ENCODE data around the gene LAMB3.
A peak's percentile ranks its signal among the peaks of the same experiment; 100 is the strongest.

Gene LAMB3

GRCh38 chr1:209657140-209657879 is 5.1 kb upstream of the LAMB3 start:
- no peak for TF ChIP-seq CTCF (IDR thresholded peaks at IDR 0.05; ENCODE audit: low read depth, low read length)
- H3K4me3 ChIP-seq (ENCODE audit: low read depth, low read length): no peak overlapping the region
- no peak for DNase-seq
- H3K36me3 ChIP-seq: no peaks in the 10 kb centered on the region
- no peaks in the 10 kb centered on the region for H3K9me3 ChIP-seq
- no peaks in the 10 kb centered on the region for H3K4me1 ChIP-seq
- no peaks in the 10 kb centered on the region for H3K27me3 ChIP-seq

GRCh38 chr1:209655411-209656231 is 3.4 kb upstream of the LAMB3 start:
- TF ChIP-seq CTCF (IDR thresholded peaks at IDR 0.05; ENCODE audit: low read depth, low read length): no peak
- Histone ChIP-seq H3K4me1 (no peaks in the 10 kb centered on the region; the same call in 1 of the 2 replicates), H3K4me3 (ENCODE audit: low read depth, low read length) (no peak overlapping the region), H3K27me3 (no peaks in the 10 kb centered on the region), H3K36me3 (no peaks in the 10 kb centered on the region), H3K9me3 (no peaks in the 10 kb centered on the region)
- DNase-seq: no peak

GRCh38 chr1:209653915-209654351 is 1.7 kb upstream of the LAMB3 start:
- no peak for TF ChIP-seq CTCF (IDR thresholded peaks at IDR 0.05; ENCODE audit: low read depth, low read length)
- Histone ChIP-seq H3K4me1 (no peaks in the 10 kb centered on the region; the same call in none of the 2 replicates), H3K36me3 (no peaks in the 10 kb centered on the region), H3K4me3 (ENCODE audit: low read depth, low read length) (no peak overlapping the region), H3K27me3 (no peaks in the 10 kb centered on the region), H3K9me3 (no peaks in the 10 kb centered on the region)
- no peak for DNase-seq

- TF ChIP-seq CTCF (IDR thresholded peaks at IDR 0.05; ENCODE audit: low read depth, low read length): no peak
- Histone ChIP-seq H3K4me1 (no peaks in the 10 kb centered on the region; the same call in none of the 2 replicates), H3K9me3 (no peaks in the 10 kb centered on the region), H3K36me3 (no peaks in the 10 kb centered on the region), H3K27me3 (no peaks in the 10 kb centered on the region), H3K4me3 (ENCODE audit: low read depth, low read length) (no peak overlapping the region)
- peak; percentile 39 for DNase-seq
Observed at GRCh38 chr1:209652873-209653401, 712 bp upstream of the LAMB3 start.

GRCh38 chr1:209651138-209651587 is 1.1 kb downstream of the LAMB3 start:
- H3K36me3 ChIP-seq: no peaks in the 10 kb centered on the region
- H3K27me3 ChIP-seq: no peaks in the 10 kb centered on the region
- TF ChIP-seq CTCF (IDR thresholded peaks at IDR 0.05; ENCODE audit: low read depth, low read length): no peak
- peak; percentile 59 for DNase-seq
- H3K4me1 ChIP-seq: no peaks in the 10 kb centered on the region; the same call in none of the 2 replicates
- no peaks in the 10 kb centered on the region for H3K9me3 ChIP-seq
- H3K4me3 ChIP-seq (ENCODE audit: low read depth, low read length): no peak overlapping the region
